Astrocyte of the cerebellum (primary cell): ENCODE data around the gene TMEM150B.

ENCODE experiments used
- DNase-seq: peaks from one replicate; pipeline ENCODE4 v3.0.0-alpha.2; 2011; ENCODE audit warnings: low read depth
- H3K4me3 ChIP-seq: 2 replicates; pipeline ENCODE4 v1.5.1; 2011; ENCODE audit warnings: mild to moderate bottlenecking, low read depth, low read length, moderate library complexity
- in situ Hi-C: cut with HindIII; loops from 2 replicates; pipeline ENCODE4 v1.10.0; 2017; ENCODE audit warnings: low sequenced_read_pairs
- TF ChIP-seq, protein P1 (sequence below): IDR thresholded peaks from 2 replicates; pipeline ENCODE4 v1.5.1; 2012; ENCODE audit warnings: low read length, low read depth, moderate library complexity, mild to moderate bottlenecking; ENCODE audit errors: missing control alignments

TMEM150B gene

DNA sequence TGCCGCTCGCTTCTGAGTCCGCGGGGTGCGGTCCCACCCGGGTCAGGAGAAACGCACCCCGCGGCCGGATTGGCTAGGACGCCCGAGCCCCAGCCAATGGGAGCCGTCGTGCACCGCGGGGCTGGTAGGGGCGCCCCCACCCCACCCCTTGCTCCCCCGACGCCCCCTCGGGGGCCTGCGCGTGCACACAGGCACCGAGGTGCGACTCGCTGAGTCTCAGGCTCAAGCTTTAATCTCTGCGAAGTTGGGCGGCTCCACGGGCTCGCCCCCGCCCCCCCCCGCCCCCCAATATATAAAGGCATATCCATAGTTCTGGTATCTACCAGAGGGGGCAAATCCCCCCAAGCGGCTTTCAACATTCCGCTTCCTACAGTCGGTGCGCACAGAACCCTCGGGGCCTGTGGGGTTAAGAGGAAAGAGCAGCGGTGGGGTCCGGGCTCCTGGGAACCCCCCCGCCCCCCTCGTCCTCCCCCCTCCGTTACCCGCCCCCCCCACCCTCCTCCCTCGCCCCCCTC lies 29.6 kb upstream of the TMEM150B start, which contains the start of gene COX6B2:
TSS of gene COX6B2 (minus strand) at position 22 of the 515 bp plus-strand sequence. CDS start 198 bp downstream, outside the sequence.
- in situ Hi-C loops: loop anchor here (5.0 to 10.0 kb wide), 3 partner anchors 38 to 250 kb away; partner anchors contain the start of genes ZNF524 and ZNF865
- DNase-seq: no peak
- TF ChIP-seq, protein P1, sequence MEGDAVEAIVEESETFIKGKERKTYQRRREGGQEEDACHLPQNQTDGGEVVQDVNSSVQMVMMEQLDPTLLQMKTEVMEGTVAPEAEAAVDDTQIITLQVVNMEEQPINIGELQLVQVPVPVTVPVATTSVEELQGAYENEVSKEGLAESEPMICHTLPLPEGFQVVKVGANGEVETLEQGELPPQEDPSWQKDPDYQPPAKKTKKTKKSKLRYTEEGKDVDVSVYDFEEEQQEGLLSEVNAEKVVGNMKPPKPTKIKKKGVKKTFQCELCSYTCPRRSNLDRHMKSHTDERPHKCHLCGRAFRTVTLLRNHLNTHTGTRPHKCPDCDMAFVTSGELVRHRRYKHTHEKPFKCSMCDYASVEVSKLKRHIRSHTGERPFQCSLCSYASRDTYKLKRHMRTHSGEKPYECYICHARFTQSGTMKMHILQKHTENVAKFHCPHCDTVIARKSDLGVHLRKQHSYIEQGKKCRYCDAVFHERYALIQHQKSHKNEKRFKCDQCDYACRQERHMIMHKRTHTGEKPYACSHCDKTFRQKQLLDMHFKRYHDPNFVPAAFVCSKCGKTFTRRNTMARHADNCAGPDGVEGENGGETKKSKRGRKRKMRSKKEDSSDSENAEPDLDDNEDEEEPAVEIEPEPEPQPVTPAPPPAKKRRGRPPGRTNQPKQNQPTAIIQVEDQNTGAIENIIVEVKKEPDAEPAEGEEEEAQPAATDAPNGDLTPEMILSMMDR: no peak
- H3K4me3 ChIP-seq: peak within 1 kb of the TSS; percentile 43

DNA sequence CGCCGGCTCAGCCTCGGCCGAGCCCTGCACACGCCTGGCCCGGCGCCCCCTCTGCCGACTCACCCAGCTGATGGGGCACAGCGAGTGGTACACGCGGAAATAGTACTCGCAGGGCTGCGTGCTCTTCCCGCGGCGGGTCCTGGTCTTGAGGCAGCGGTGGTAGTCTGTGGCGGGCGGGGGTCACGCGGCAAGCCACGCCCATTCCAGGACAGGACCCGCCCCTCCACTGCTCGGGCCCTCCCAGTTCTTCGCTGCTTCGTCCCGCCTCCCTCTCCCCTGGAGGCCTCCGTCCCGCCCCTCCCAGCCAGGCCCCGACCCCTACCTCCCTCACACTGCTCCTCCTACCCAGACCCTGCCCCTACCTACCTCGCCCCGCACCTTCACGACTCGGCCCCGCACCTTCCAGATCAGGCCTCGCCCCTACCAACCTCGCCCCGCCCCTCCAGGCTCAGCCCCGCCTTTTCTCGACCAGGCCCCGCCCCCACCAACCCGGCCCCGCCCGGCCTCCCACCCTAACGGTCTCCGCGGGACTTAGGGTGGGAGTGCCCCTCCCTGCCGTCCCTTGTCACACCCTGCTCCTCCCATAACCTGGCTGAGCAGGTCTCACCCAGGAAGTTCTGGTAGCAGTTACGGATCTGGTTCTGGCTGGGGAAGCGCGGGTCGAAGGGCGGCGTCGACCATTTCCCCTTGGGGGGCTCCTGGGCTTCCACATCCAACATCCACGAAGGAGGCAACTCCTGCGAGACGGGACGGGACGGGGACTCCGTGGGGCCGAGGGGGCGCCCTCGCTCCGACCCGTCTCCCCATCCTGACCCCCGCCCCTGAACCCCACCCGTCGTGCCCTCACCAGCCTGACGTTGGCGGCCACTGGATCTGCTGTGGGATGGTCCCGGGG lies 28.9 kb upstream of the TMEM150B start:
- no peak for DNase-seq
- in situ Hi-C loops: loop anchor here (5.0 to 10.0 kb wide), 3 partner anchors 38 to 251 kb away; partner anchors contain the start of genes ZNF524 and ZNF865
- TF ChIP-seq, protein P1: no peak
- peak overlapping the region; percentile 43 for H3K4me3 ChIP-seq

DNA sequence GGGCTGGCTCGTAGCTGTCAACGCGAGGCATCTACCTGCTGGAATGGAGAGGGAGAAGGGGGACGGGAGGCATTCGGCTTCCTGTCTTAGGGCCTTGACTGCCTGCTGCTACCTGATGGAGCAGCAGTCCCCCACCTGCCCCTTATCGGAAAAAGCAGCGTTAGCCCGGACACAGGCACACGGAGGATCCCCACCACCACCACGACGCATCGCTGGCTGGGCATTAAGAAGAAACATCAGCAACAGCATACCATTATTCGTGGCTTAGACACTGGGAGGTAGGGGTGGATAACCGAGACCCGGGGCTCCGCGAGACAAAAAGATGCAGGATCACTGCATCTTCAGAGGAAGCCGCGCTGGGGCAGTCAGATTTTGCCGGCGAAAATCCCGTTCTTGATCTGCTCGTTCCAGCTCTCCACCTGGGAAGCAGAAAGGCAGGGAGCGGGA lies 28.2 kb upstream of the TMEM150B start:
- H3K4me3 ChIP-seq: peak overlapping the region; percentile 43
- TF ChIP-seq, protein P1: no peak
- in situ Hi-C loops: loop anchor here (5.0 to 10.0 kb wide), 3 partner anchors 39 to 251 kb away; partner anchors contain the start of genes ZNF524 and ZNF865
- no peak for DNase-seq

- DNase-seq: no peak
- TF ChIP-seq, protein P1: no peak
- in situ Hi-C loops: loop anchor here (5.0 to 10.0 kb wide), 3 partner anchors 40 to 252 kb away; partner anchors contain the start of genes ZNF524 and ZNF865
- H3K4me3 ChIP-seq: no peak overlapping the region
Measured at GRCh38 chr19:55352549-55353145, 27.5 kb upstream of the TMEM150B start.

DNA sequence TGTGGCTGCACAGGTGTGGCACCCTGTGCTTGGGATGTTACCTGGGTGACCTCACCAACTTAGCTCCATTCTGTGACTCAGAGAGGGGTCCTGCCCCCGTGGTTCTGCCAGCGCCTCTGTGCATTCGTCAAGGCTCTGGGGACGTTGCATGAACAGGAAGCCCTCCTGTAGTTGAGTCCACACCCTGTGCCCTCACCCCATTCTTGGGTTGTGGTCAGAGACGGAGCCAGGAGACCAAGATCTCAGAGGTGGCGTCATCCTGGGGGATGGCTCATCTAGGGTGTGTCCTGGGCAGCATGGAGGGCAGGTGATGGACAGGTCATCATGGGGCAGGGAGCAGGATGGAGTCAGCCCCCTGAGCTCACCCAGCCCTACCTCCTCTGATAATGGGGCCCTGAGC lies 26.9 kb upstream of the TMEM150B start:
- no peak for DNase-seq

More for the DNA sequence above, 26.9 kb upstream of the TMEM150B start:
- H3K4me3 ChIP-seq: no peak overlapping the region
- in situ Hi-C loops: loop anchor here (5.0 to 10.0 kb wide), 3 partner anchors 40 to 253 kb away; partner anchors contain the start of genes ZNF524 and ZNF865
- TF ChIP-seq, protein P1: no peak
